Measurements from ENCODE around the gene OLFML2B.

OLFML2B gene

GRCh38 chr1:162004441-162004950, 19.2 kb downstream of the OLFML2B start:
- DNase-seq: no peak

GRCh38 chr1:162003830-162004215, 19.8 kb downstream of the OLFML2B start:
- DNase-seq: peak; percentile 50 to 68

GRCh38 chr1:162003061-162003829, 20.4 kb downstream of the OLFML2B start:
- no peak for DNase-seq

GRCh38 chr1:162000053-162000420, 23.6 kb downstream of the OLFML2B start:
- DNase-seq: no peak

GRCh38 chr1:161999301-162000052, 24.2 kb downstream of the OLFML2B start:
- DNase-seq: peak; percentile 39 to 41

GRCh38 chr1:161998811-161999210, 24.9 kb downstream of the OLFML2B start:
- no peak for DNase-seq

GRCh38 chr1:161997152-161997551, 26.5 kb downstream of the OLFML2B start:
- DNase-seq: no peak

- DNase-seq: no peak
Measured at GRCh38 chr1:161994175-161994668, 29.4 kb downstream of the OLFML2B start.

- no peak for DNase-seq
Measured at GRCh38 chr1:161993576-161993975, 30.1 kb downstream of the OLFML2B start.

GRCh38 chr1:161989786-161990185, 33.9 kb downstream of the OLFML2B start:
- peak; percentile 69 to 91 for DNase-seq

GRCh38 chr1:161989108-161989507, 34.6 kb downstream of the OLFML2B start:
- no peak for DNase-seq

- DNase-seq: peak; percentile 35 to 52
Measured at GRCh38 chr1:161988413-161988812, 35.3 kb downstream of the OLFML2B start.

- DNase-seq: no peak
Measured at GRCh38 chr1:161987872-161988271, 35.8 kb downstream of the OLFML2B start.

- no peak for DNase-seq
Measured at GRCh38 chr1:161987303-161987702, 36.4 kb downstream of the OLFML2B start.

- DNase-seq: no peak
Measured at GRCh38 chr1:161986328-161986727, 37.3 kb downstream of the OLFML2B start.

GRCh38 chr1:161985301-161985822, 38.3 kb downstream of the OLFML2B start:
- no peak for DNase-seq

GRCh38 chr1:161983725-161984124, 39.9 kb downstream of the OLFML2B start:
- no peak for DNase-seq

GRCh38 chr1:161982917-161983316, 40.8 kb downstream of the OLFML2B start:
- DNase-seq: no peak

GRCh38 chr1:161982507-161982895, 41.2 kb downstream of the OLFML2B start:
- DNase-seq: no peak

- DNase-seq: no peak
Measured at GRCh38 chr1:161981735-161982506, 41.7 kb downstream of the OLFML2B start.

- DNase-seq: no peak
Measured at GRCh38 chr1:161981126-161981525, 42.5 kb downstream of the OLFML2B start.

- no peak for DNase-seq
Measured at GRCh38 chr1:161978011-161978790, 45.5 kb downstream of the OLFML2B start.

Measured in inflammatory macrophage (primary cell).